SK-N-SH (cell line): ENCODE data around the gene ZNF277. TPM values are rescaled to one million over a fixed set of nuclear protein-coding genes. Genes with fewer than 3 reads are reported as not detected.

Source experiments
- CTCF ChIA-PET: fragments of 300-600, 350-600 bp; formaldehyde crosslinking; extraction: SDS; loops from one replicate; lab custom pipeline; 2021; lab: Yijun Ruan, JAX
- POLR2A ChIA-PET: fragments of 350-600 bp; sonication (Branson Sonifier 250); formaldehyde crosslinking; extraction: SDS; loops from one replicate; lab custom pipeline; 2020; ENCODE audit warnings: antibody characterized with exemption, inconsistent platforms; lab: Yijun Ruan, JAX
- DNase-seq: peaks from one replicate; pipeline ENCODE4 v3.0.0; 2012
- H2AFZ ChIP-seq: fragments of 200-600 bp; sonication (generic); 2 replicates; pipeline ENCODE4 v1.8.1; 2016; ENCODE audit warnings: antibody characterized with exemption, mild to moderate bottlenecking, low read depth
- H3F3A ChIP-seq: fragments of 200-600 bp; sonication (generic); replicated peaks from 2 replicates; pipeline ENCODE3; 2016; ENCODE audit warnings: antibody characterized with exemption, mild to moderate bottlenecking; ENCODE audit not compliant: insufficient read depth
- H3K27ac ChIP-seq, 2 experiments: fragments of 200-500 bp in 1 of 2; fragments of 200-600 bp in 1 of 2; sonication (Bioruptor generic) in 1 of 2; sonication (generic), shearing (Covaris generic) in 1 of 2; 2 replicates each; pipeline versions ENCODE4 v1.5.1 to v1.6.1; 2014 to 2016; ENCODE audit warnings: low read depth in 2 of 2, inconsistent platforms in 1 of 2, low read length in 1 of 2, mild to moderate bottlenecking in 1 of 2, mixed read lengths in 1 of 2
- H3K27me3 ChIP-seq: fragments of 200-600 bp; sonication (generic), shearing (Covaris generic); 2 replicates; pipeline ENCODE4 v1.6.1; 2016; ENCODE audit warnings: mixed run types; ENCODE audit not compliant: insufficient read depth
- H3K36me3 ChIP-seq, 2 experiments: fragments of 200-500 bp in 1 of 2; fragments of 200-600 bp in 1 of 2; sonication (Bioruptor generic) in 1 of 2; sonication (generic) in 1 of 2; replicated peaks in 1 of 2; 2 replicates each; pipeline versions ENCODE3 to v1.5.1; 2014 to 2016; ENCODE audit warnings: low read length in 1 of 2, mild to moderate bottlenecking in 1 of 2; ENCODE audit not compliant: insufficient read depth in 2 of 2, control insufficient read depth in 1 of 2
- H3K4me1 ChIP-seq, 2 experiments: fragments of 200-500 bp in 1 of 2; fragments of 200-600 bp in 1 of 2; sonication (Bioruptor generic) in 1 of 2; sonication (generic), shearing (Covaris generic) in 1 of 2; 2 replicates each; pipeline versions ENCODE4 v1.5.1 to v1.6.1; 2014 to 2016; ENCODE audit warnings: low read depth in 1 of 2, low read length in 1 of 2, mixed run types in 1 of 2; ENCODE audit not compliant: insufficient read depth in 2 of 2, control insufficient read depth in 1 of 2
- H3K4me2 ChIP-seq: fragments of 200-600 bp; sonication (generic), shearing (Covaris generic); 2 replicates; pipeline ENCODE4 v1.6.1; 2017; ENCODE audit warnings: mixed run types
- H3K4me3 ChIP-seq, 2 experiments: fragments of 200-500 bp in 1 of 2; fragments of 200-600 bp in 1 of 2; sonication (Bioruptor generic) in 1 of 2; sonication (generic), shearing (Covaris generic) in 1 of 2; 2 replicates each; pipeline versions ENCODE4 v1.5.1 to v1.8.1; 2014 to 2016; ENCODE audit warnings: low read depth in 2 of 2, inconsistent platforms in 1 of 2, low read length in 1 of 2, mild to moderate bottlenecking in 1 of 2, mixed read lengths in 1 of 2, moderate library complexity in 1 of 2
- H3K79me2 ChIP-seq: fragments of 200-600 bp; sonication (generic); 2 replicates; pipeline ENCODE4 v1.8.1; 2017; ENCODE audit warnings: mild to moderate bottlenecking; ENCODE audit not compliant: insufficient read depth
- H3K9ac ChIP-seq: fragments of 200-600 bp; sonication (generic); 2 replicates; pipeline ENCODE4 v1.6.1; 2017; ENCODE audit warnings: mixed run types
- H3K9me2 ChIP-seq: fragments of 200-600 bp; sonication (generic); 2 replicates; pipeline ENCODE4 v1.6.1; 2017; ENCODE audit warnings: mixed run types
- H3K9me3 ChIP-seq: fragments of 200-600 bp; sonication (generic); 2 replicates; pipeline ENCODE4 v1.6.1; 2017; ENCODE audit warnings: mixed run types, mild to moderate bottlenecking, moderate library complexity
- H4K20me1 ChIP-seq: fragments of 200-600 bp; sonication (generic); 2 replicates; pipeline ENCODE4 v1.6.1; 2017; ENCODE audit warnings: mild to moderate bottlenecking, mixed run types; ENCODE audit not compliant: insufficient read depth
- CHD2 ChIP-seq: fragments of 150-350 bp; IDR thresholded peaks from 2 replicates; pipeline ENCODE4 v1.6.1; 2018; ENCODE audit warnings: low read length; ENCODE audit not compliant: partially characterized antibody
- EP300 ChIP-seq, 2 experiments: IDR thresholded peaks; 2 replicates each; pipeline versions ENCODE4 v1.4.0 to v1.6.1; 2012; ENCODE audit warnings: borderline replicate concordance in 1 of 2, low read depth in 1 of 2, low read length in 1 of 2
- FOXJ3 ChIP-seq: sonication (generic); formaldehyde crosslinking; IDR thresholded peaks from 2 replicates; pipeline ENCODE4 v1.5.1; 2020; ENCODE audit warnings: mild to moderate bottlenecking, missing genetic modification reagents
- IRF3 ChIP-seq: fragments of 150-350 bp; IDR thresholded peaks from 2 replicates; pipeline ENCODE4 v1.6.1; 2016; ENCODE audit warnings: mild to moderate bottlenecking, low read depth, low read length
- MXI1 ChIP-seq: IDR thresholded peaks from 2 replicates; pipeline ENCODE4 v1.6.1; 2012; ENCODE audit warnings: mild to moderate bottlenecking, low read depth, low read length, improper control_type of control experiment
- SMC3 ChIP-seq: IDR thresholded peaks from 2 replicates; pipeline ENCODE4 v1.6.1; 2012; ENCODE audit warnings: low read depth, low read length, improper control_type of control experiment
- USF2 ChIP-seq: fragments of 150-350 bp; IDR thresholded peaks from 2 replicates; pipeline ENCODE4 v1.6.1; 2017; ENCODE audit warnings: antibody characterized with exemption, low read length, low read depth, borderline replicate concordance
- ZBTB33 ChIP-seq: IDR thresholded peaks from 2 replicates; pipeline ENCODE4 v1.4.0; 2012; ENCODE audit warnings: low read depth, borderline replicate concordance
- WGBS: methylation state at CpG from one replicate; pipeline ENCODE4 v1.1.6; 2017; ENCODE audit warnings: low lambda C conversion rate; 5-methylcytosine and 5-hydroxymethylcytosine counted together
- polyA plus RNA-seq, 3 experiments: library from polyadenylated mRNA; depleted of rRNA; stranded (reverse); fragments of >200 nt; gene quantifications; 2 replicates each; pipeline ENCODE4 v1.2.3, GENCODE V29; 2012
- TF ChIP-seq, protein P1 (sequence below): IDR thresholded peaks from 2 replicates; pipeline ENCODE4 v1.6.1; 2012; ENCODE audit warnings: mild to moderate bottlenecking, low read depth, low read length, moderate library complexity
- TF ChIP-seq, protein P2 (sequence below): fragments of 200-600 bp; sonication (generic); IDR thresholded peaks from 2 replicates; pipeline ENCODE4 v1.6.1; 2017; ENCODE audit warnings: antibody characterized with exemption, mild to moderate bottlenecking, moderate library complexity
- TF ChIP-seq, protein P3 (sequence below): IDR thresholded peaks from 2 replicates; pipeline ENCODE4 v1.4.0; 2012; ENCODE audit warnings: low read depth

The ZNF277 gene
- polyA plus RNA-seq, 1 of the 3 experiments (the other 2 are of a cell fraction): 11.5 TPM

- POLR2A ChIA-PET: no interaction called here
- 71% methylated on average over 4 of the region's 4 CpGs for WGBS
- TF ChIP-seq EP300 (IDR thresholded peaks at IDR 0.05; ENCODE audit: borderline replicate concordance in 1 of 2, low read depth in 1 of 2, low read length in 1 of 2): no peak
- no peak for TF ChIP-seq IRF3
- TF ChIP-seq, protein P1, sequence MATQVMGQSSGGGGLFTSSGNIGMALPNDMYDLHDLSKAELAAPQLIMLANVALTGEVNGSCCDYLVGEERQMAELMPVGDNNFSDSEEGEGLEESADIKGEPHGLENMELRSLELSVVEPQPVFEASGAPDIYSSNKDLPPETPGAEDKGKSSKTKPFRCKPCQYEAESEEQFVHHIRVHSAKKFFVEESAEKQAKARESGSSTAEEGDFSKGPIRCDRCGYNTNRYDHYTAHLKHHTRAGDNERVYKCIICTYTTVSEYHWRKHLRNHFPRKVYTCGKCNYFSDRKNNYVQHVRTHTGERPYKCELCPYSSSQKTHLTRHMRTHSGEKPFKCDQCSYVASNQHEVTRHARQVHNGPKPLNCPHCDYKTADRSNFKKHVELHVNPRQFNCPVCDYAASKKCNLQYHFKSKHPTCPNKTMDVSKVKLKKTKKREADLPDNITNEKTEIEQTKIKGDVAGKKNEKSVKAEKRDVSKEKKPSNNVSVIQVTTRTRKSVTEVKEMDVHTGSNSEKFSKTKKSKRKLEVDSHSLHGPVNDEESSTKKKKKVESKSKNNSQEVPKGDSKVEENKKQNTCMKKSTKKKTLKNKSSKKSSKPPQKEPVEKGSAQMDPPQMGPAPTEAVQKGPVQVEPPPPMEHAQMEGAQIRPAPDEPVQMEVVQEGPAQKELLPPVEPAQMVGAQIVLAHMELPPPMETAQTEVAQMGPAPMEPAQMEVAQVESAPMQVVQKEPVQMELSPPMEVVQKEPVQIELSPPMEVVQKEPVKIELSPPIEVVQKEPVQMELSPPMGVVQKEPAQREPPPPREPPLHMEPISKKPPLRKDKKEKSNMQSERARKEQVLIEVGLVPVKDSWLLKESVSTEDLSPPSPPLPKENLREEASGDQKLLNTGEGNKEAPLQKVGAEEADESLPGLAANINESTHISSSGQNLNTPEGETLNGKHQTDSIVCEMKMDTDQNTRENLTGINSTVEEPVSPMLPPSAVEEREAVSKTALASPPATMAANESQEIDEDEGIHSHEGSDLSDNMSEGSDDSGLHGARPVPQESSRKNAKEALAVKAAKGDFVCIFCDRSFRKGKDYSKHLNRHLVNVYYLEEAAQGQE: no peak
- TF ChIP-seq, protein P2, sequence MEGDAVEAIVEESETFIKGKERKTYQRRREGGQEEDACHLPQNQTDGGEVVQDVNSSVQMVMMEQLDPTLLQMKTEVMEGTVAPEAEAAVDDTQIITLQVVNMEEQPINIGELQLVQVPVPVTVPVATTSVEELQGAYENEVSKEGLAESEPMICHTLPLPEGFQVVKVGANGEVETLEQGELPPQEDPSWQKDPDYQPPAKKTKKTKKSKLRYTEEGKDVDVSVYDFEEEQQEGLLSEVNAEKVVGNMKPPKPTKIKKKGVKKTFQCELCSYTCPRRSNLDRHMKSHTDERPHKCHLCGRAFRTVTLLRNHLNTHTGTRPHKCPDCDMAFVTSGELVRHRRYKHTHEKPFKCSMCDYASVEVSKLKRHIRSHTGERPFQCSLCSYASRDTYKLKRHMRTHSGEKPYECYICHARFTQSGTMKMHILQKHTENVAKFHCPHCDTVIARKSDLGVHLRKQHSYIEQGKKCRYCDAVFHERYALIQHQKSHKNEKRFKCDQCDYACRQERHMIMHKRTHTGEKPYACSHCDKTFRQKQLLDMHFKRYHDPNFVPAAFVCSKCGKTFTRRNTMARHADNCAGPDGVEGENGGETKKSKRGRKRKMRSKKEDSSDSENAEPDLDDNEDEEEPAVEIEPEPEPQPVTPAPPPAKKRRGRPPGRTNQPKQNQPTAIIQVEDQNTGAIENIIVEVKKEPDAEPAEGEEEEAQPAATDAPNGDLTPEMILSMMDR: no peak
- no peak for TF ChIP-seq MXI1
- no peak for TF ChIP-seq ZBTB33
- no peak for TF ChIP-seq USF2
- no peak for TF ChIP-seq FOXJ3 (CRISPR knock-in tag)
- TF ChIP-seq SMC3: no peak
- TF ChIP-seq, protein P3, sequence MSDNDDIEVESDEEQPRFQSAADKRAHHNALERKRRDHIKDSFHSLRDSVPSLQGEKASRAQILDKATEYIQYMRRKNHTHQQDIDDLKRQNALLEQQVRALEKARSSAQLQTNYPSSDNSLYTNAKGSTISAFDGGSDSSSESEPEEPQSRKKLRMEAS: no peak
- no peak for TF ChIP-seq CHD2
Observed at GRCh38 chr7:112185005-112185834, 21.3 kb upstream of the ZNF277 start.

More at GRCh38 chr7:112185005-112185834, 21.3 kb upstream of the ZNF277 start:
- H4K20me1 ChIP-seq: no peaks in the 10 kb centered on the region
- no peaks in the 10 kb centered on the region for H3K9me3 ChIP-seq
- no peaks in the 10 kb centered on the region for H3K79me2 ChIP-seq
- H2AFZ ChIP-seq: no peak overlapping the region
- H3K4me1 ChIP-seq: peaks cover 0 to 27% of the 10 kb centered on the region in 2 experiments; a peak in 2 of 4 replicates
- no peaks in the 10 kb centered on the region for H3K36me3 ChIP-seq
- no peak overlapping the region for H3K9ac ChIP-seq
- no peaks in the 10 kb centered on the region for H3K27me3 ChIP-seq
- CTCF ChIA-PET: no interaction called here
- H3F3A ChIP-seq: no peaks in the 10 kb centered on the region
- no peak overlapping the region for H3K4me2 ChIP-seq
- no peak overlapping the region for H3K27ac ChIP-seq
- no peak for DNase-seq
- H3K9me2 ChIP-seq: no peaks in the 10 kb centered on the region
- H3K4me3 ChIP-seq: no peak overlapping the region
